Measurements from ENCODE around the gene RNF115. TPM values are rescaled to one million over a fixed set of nuclear protein-coding genes. Genes with fewer than 3 reads are reported as not detected.

Gene RNF115
- total and polyA plus RNA-seq, 2 of the 13 experiments (the other 11 are each of a cell fraction or from before 2014, with no cell fraction given): 6.0 to 10.1 TPM

- TF ChIP-seq ZNF484 (CRISPR knock-in tag; IDR thresholded peaks at IDR 0.05; ENCODE audit: borderline replicate concordance, low read depth): no peak
- no peak for TF ChIP-seq CREB1 (IDR thresholded peaks at IDR 0.05)
- no peak for TF ChIP-seq CREB1 (CRISPR knock-in tag; IDR thresholded peaks at IDR 0.05)
- TF ChIP-seq ZFP36L2 (CRISPR knock-in tag; IDR thresholded peaks at IDR 0.05): no peak
- peak; percentile 21 for TF ChIP-seq ASH2L (IDR thresholded peaks at IDR 0.05; ENCODE audit: insufficient read length, low read depth, low read length)
- TF ChIP-seq SOX13 (IDR thresholded peaks at IDR 0.05): no peak
- TF ChIP-seq SOX13 (CRISPR knock-in tag; conservative IDR thresholded peaks at IDR 0.05 in 1 of 2, IDR thresholded peaks at IDR 0.05 in 1 of 2): no peak
- TF ChIP-seq ETS1 (CRISPR knock-in tag; IDR thresholded peaks at IDR 0.05): no peak
- TF ChIP-seq MAFF (IDR thresholded peaks at IDR 0.05; ENCODE audit: low read depth, low read length): no peak
- TF ChIP-seq ZNF570 (CRISPR knock-in tag; IDR thresholded peaks at IDR 0.05; ENCODE audit: borderline replicate concordance): no peak
- no peak for TF ChIP-seq ZNF251 (CRISPR knock-in tag; IDR thresholded peaks at IDR 0.05)
- no peak for TF ChIP-seq ZNF672 (CRISPR knock-in tag; IDR thresholded peaks at IDR 0.05)
- no peak for TF ChIP-seq ZSCAN20 (CRISPR knock-in tag; IDR thresholded peaks at IDR 0.05; ENCODE audit: borderline replicate concordance)
- TF ChIP-seq ZNF839 (CRISPR knock-in tag; IDR thresholded peaks at IDR 0.05; ENCODE audit: borderline replicate concordance): no peak
- TF ChIP-seq, protein P1, sequence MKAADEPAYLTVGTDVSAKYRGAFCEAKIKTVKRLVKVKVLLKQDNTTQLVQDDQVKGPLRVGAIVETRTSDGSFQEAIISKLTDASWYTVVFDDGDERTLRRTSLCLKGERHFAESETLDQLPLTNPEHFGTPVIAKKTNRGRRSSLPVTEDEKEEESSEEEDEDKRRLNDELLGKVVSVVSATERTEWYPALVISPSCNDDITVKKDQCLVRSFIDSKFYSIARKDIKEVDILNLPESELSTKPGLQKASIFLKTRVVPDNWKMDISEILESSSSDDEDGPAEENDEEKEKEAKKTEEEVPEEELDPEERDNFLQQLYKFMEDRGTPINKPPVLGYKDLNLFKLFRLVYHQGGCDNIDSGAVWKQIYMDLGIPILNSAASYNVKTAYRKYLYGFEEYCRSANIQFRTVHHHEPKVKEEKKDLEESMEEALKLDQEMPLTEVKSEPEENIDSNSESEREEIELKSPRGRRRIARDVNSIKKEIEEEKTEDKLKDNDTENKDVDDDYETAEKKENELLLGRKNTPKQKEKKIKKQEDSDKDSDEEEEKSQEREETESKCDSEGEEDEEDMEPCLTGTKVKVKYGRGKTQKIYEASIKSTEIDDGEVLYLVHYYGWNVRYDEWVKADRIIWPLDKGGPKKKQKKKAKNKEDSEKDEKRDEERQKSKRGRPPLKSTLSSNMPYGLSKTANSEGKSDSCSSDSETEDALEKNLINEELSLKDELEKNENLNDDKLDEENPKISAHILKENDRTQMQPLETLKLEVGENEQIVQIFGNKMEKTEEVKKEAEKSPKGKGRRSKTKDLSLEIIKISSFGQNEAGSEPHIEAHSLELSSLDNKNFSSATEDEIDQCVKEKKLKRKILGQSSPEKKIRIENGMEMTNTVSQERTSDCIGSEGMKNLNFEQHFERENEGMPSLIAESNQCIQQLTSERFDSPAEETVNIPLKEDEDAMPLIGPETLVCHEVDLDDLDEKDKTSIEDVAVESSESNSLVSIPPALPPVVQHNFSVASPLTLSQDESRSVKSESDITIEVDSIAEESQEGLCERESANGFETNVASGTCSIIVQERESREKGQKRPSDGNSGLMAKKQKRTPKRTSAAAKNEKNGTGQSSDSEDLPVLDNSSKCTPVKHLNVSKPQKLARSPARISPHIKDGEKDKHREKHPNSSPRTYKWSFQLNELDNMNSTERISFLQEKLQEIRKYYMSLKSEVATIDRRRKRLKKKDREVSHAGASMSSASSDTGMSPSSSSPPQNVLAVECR (CRISPR knock-in tag; IDR thresholded peaks at IDR 0.05; ENCODE audit: borderline replicate concordance): no peak
- TF ChIP-seq POLR2G (IDR thresholded peaks at IDR 0.05; ENCODE audit: low read depth, low read length): peak; percentile 58; the same call in 1 of the 2 replicates
- no peak for TF ChIP-seq DPF2 (CRISPR knock-in tag; IDR thresholded peaks at IDR 0.05; ENCODE audit: borderline replicate concordance, low read depth)
- no peak for TF ChIP-seq SNRNP70 (IDR thresholded peaks at IDR 0.05; ENCODE audit: low read depth, low read length)
- no peak for TF ChIP-seq CBX1 (IDR thresholded peaks at IDR 0.05; ENCODE audit: low read depth)
- TF ChIP-seq ZNF720 (CRISPR knock-in tag; IDR thresholded peaks at IDR 0.05): no peak
- TF ChIP-seq ZNF629 (CRISPR knock-in tag; conservative IDR thresholded peaks at IDR 0.05): no peak
- peak; percentile 55; the same call in 1 of the 2 replicates for TF ChIP-seq ZNF761 (CRISPR knock-in tag; conservative IDR thresholded peaks at IDR 0.05)
- 0 out of 2 replicates have a peak, but pooled peaks have one; percentile 37 for TF ChIP-seq ZBTB37 (CRISPR knock-in tag; IDR thresholded peaks at IDR 0.05)
- no peak for TF ChIP-seq SCMH1 (CRISPR knock-in tag; IDR thresholded peaks at IDR 0.05; ENCODE audit: borderline replicate concordance)
- TF ChIP-seq GATAD1 (CRISPR knock-in tag; IDR thresholded peaks at IDR 0.05): no peak
These were observed 21.7 kb upstream of the RNF115 start, which contains the start of gene NUDT17 (continued) for GRCh38 chr1:145845514-145846161.

All from HepG2 (cell line).